Activated T-cell treated with anti-CD3 and anti-CD28 coated beads for 48 hours (primary cell): ENCODE results near the gene BIN2.
A peak's percentile ranks its signal among the peaks of the same experiment; 100 is the strongest.

ENCODE experiments used
- DNase-seq: peaks from one replicate; pipeline ENCODE4 v3.0.0-alpha.2; 2020; ENCODE audit warnings: low read depth

Gene BIN2

GRCh38 chr12:51323966-51324895 lies at the start of gene BIN2:
TSS of gene BIN2 (minus strand) at chr12:51324174. CDS start at chr12:51324102, 72 bp downstream.
- DNase-seq, result peak; percentile 71

DNA sequence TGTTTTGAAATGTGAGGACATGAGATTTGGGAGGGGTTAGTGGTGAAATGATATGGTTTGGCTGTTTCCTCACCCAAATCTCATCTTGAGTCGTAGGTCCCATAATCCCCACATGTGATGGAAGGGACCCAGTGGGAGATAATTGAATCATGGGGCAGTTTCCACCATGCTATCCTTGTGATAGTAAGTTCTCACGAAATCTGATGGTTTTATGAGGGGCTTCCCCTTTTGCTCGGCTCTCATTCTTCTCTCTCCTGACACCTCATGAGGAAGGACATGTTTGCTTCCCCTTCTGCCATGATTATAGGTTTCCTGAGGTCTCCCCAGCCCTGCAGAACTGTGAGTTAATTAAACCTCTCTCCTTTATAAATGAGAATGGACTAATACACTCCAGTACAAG lies 49.2 kb upstream of the BIN2 start:
- no peak for DNase-seq

DNA sequence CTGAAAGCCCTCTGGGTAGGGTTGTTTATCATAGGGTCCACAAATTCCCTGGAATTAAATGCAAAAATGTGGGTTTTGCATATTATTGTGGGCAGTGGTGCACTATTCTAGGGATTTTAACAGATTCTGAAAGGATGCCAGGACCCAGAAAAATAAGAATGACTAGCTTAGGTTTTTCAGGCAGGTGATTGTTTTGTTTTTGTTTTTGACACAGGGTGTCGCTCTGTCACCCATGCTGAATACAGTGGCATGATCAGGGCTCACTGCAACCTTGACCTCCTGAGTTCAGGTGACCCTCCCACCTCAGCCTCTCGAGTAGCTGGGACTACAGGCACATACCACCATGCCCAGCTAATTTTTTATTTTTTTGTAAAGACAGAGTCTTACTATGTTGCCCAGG lies 48.0 kb upstream of the BIN2 start:
- DNase-seq, result no peak

GRCh38 chr12:51371295-51371953 lies 47.5 kb upstream of the BIN2 start:
- no peak for DNase-seq

DNA sequence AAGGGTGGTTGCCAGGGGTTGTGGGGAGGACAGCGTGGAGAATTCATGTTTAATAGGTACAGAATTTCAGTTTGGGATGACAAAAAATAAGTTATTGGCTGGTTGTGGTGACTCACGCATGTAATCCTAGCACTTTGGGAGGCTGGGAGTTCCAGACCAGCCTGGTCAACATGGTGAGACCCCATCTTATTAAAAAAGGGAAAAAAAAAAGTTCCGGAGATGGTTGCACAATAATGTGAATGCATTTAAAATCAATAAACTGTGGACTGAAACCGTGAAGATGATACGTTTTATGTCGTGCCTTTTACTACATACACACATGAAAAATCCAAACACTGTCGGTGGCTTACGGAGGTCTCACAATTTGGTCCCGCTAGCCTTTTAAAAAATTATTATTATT lies 46.7 kb upstream of the BIN2 start:
- DNase-seq, result no peak

DNA sequence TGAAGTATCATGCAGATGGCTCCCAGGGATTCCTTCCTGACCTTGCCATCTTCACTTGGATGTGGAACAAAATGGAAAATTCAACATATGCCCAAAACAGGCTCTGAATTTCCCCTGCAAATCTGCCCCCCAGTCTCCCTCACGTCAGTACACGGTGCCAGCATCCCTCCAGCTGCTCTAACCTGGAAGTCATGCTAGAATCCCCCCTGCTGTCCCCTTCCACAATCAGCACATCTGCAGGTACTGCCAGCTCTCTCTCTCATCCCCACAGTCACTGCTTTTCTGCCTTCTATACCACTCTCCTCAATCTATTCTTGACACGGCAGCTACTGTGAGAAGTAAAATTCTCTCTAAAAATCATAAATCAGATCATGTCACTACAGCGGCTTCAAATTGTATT lies 45.6 kb upstream of the BIN2 start:
- no peak for DNase-seq

DNA sequence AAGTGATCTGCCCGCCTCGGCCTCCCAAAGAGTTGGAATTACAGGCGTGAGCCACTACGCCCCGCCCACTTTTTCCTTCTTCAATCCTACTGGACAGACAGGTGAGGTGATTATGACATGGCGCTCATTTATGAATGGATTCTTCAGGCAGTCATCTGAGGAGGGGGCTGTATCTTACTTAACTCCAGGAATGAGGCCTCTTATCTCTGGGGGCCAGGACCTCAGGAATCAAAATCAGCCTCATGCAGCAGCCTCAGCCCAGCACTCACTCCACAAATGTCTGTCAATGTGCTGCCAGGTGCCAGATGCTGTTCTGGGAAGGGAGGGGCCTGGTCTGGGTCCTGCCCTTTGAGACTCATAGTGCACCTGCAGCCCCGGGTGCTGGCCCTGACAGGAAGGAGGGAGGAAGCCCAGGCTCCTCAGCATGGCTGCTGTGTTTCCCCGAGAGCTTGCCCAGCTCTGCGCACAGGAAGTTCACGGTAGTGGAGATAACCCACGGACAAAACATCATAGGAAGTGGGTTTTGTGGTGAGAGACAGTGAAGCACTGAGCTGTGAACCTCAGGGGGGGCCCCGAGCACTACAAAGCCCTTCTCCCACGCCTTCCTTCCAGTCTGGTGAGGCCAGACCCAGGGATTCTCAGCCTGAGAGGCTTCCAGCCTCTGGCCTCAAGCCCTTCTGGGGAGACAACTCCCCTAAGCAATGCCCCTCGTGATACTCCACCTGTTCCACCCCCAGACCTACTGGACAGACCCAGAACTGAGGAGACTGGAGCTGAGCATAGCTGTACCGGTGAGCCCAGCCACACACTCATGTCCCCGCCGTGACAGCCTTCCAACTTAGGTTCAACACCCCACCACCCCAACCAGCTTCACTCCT lies 44.9 kb upstream of the BIN2 start:
- peak; percentile 76 for DNase-seq

- no peak for DNase-seq
These were observed 41.3 kb upstream of the BIN2 start for GRCh38 chr12:51365276-51365675.

- no peak for DNase-seq
These were observed 40.0 kb upstream of the BIN2 start for GRCh38 chr12:51364001-51364400.

DNA sequence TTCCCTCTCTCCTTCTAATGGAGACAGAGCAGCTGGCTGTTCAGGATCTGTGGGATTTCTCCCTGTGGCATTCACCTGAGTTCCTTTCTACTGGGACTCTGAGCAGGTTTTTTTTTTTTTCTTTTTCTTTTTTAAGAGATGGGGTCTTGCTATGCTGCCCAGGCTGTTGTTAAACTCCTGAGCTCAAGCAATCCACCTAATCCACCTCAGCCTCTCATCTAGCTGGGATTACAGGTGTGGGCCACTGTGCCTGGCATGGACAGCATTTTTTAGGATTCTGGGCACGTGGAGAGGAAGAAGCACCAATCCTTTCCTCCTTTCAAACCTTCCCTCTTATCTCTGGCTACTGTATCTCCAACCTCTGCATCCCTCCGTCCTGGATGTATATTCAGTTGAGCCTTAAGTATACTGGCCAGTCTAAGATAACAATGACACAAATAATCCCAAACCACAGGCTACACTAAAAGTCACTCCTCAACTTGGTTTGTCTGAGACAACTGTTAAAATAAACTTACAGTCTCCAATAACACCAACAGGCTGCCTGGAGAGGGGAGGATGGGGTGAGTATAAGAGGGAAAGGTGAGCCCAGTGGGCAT lies 38.9 kb upstream of the BIN2 start:
- no peak for DNase-seq

DNA sequence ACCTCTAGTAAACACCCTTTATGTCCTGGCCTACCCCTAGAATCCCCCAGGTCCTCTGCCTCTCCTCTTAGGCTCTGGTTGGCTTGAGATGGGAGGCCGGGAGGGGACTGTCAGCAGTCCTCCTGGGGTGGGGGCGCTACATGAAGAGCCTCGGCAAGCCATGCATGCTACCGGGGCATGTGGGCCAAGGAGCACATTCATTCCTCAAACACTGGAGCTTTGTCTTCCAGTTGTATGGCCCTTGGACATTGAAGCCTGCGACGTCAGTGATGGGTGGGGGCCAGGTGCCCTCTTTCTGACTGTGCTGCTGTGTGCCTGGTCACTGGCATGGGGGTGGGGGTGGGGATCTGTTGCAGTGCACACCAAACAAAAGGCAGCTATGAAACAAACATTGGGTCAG lies 38.3 kb upstream of the BIN2 start:
- DNase-seq, result no peak

GRCh38 chr12:51361161-51362016 lies 37.4 kb upstream of the BIN2 start:
- no peak for DNase-seq

DNA sequence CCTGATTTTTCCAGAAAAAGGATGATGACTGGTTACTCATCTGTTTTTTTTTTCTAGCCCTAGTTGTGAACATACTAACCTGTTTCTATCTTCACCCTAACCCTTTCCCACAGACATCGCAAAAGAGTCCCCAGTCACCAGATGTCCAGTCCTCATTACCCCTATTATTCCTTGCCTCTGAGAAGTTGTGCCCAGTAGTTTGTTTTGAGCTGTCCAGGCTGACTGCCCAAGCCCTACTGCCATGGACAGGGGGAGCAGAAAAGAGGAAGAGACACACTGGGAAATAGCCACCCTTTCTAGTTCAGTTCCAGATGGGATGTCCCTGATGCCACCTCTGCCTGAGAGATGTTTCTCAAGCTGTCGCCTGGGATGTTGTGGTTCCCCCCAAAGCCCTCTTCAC lies 36.3 kb upstream of the BIN2 start:
- no peak for DNase-seq

- no peak for DNase-seq
These were observed 35.9 kb upstream of the BIN2 start for GRCh38 chr12:51359851-51360250.

DNA sequence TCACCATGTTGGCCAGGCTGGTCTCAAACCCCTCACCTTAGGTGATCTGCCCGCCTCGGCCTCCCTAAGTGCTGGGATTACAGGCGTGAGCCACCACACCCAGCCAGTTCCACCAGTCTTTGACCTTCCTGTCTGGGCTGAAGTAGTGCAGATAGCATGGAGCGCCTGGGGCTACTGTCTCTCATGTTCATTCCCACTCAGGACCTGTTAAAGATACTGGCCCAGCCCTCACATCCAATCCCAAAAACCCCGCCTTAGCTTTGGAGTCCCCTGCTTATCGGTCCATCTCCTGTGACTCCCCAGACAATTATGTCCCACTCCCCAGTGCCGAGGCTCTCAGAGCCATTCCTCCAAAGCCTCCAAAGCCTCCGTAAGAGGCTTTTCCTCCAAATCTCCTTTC lies 34.5 kb upstream of the BIN2 start:
- no peak for DNase-seq

DNA sequence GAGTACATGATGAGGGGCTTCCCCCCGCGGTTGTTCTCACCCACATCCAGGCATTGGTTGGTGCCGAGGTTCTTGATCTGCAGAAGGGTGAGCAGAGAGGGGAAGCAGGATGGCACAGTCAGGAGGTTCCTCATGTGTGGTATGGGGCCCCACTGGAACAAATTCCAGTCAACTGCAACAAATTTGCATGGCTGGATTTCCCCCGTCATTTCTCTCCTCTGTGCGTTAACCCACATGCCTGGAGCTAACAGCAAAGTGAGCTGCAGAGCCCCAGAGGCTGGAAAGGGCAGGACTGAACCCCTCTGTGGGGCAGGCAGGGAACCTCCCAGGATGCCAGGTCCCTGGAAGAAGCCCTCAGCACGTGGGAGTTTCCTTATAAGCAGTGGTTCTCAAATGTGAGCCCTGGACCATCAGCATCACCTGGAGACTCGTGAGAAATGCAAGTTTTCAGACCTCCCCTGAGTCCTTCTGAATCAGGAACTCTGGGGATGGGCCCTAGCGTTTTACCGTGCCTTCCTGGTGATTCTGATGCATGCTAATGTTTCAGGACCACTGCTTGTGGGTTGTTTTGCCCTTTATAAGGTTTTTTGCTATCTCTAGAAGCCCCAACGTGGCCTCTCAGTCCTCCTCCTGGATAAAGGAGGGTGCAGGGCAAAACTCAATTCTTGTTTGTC lies 33.5 kb upstream of the BIN2 start:
- no peak for DNase-seq

GRCh38 chr12:51351913-51352532 lies 28.0 kb upstream of the BIN2 start:
- no peak for DNase-seq

DNA sequence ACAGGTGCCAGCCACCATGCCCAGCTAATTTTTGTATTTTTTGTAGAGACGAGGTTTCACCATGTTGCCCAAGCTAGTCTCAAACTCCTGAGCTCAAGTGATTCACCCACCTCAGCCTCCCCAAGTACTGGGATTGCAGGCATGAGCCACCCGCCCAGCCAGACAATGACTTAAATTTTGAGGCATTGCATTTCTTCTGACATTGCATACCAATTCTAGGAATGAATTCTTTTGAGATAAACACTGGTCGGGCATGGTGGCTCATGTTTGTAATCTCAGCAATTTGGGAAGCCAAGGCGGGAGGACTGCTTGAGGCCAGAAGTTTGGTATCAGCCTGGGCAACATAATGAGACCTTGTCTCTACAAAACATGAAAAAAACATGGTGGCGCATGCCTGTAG lies 25.1 kb upstream of the BIN2 start:
- no peak for DNase-seq

GRCh38 chr12:51348116-51348515 lies 24.1 kb upstream of the BIN2 start:
- DNase-seq, result no peak

DNA sequence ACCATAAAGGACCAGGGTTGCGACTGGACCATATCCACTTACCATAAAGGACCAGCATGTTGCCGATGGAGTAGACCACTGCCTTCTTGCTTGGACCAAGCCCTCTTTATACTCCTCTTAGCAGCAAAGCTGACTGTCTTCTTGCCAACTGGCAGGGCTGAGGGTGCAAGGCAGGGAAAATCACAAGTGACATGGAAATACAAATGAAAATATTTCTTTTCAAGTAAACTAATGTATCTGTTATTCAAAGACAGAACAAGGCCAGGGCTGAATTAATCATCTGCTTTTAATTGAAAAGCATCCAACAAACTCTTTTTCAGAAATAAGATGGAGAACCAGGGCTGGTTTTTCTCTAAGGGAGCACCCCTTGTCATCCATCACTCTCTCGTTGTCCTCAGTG lies 22.6 kb upstream of the BIN2 start, which contains the start of gene CELA1:
Gene CELA1 (minus strand): TSS at position 99 of the 400 bp plus-strand sequence. CDS start 41 bp downstream, at position 58.
- no peak for DNase-seq
